Measurements from ENCODE around the gene NPAS2. TPM values are rescaled to one million over a fixed set of nuclear protein-coding genes. Genes with fewer than 3 reads are reported as not detected.
A peak's percentile ranks its signal among the peaks of the same experiment; 100 is the strongest.

Gene NPAS2
- 11.0 and 11.5 TPM in 2 replicates for total RNA-seq

- no peak for DNase-seq (ENCODE audit: low read depth)
- no peak for TF ChIP-seq CTCF (conservative IDR thresholded peaks at IDR 0.05; ENCODE audit: low read depth, low read length)
- peak within 1 kb of the TSS; percentile 69 for H3K4me3 ChIP-seq (ENCODE audit: low read depth, low read length)
Observed at GRCh38 chr2:100819370-100820272, at the start of gene NPAS2. TSS of gene NPAS2 (plus strand) at chr2:100820139. CDS start at chr2:100904755, 84,616 bp downstream.

- TF ChIP-seq CTCF (conservative IDR thresholded peaks at IDR 0.05; ENCODE audit: low read depth, low read length), result no peak
- no peak for DNase-seq (ENCODE audit: low read depth)
- no peak overlapping the region for H3K4me3 ChIP-seq (ENCODE audit: low read depth, low read length)
Observed at GRCh38 chr2:100771125-100771524, 48.8 kb upstream of the NPAS2 start.

- DNase-seq (ENCODE audit: low read depth), result no peak
- H3K4me3 ChIP-seq (ENCODE audit: low read depth, low read length), result no peak overlapping the region
- TF ChIP-seq CTCF (conservative IDR thresholded peaks at IDR 0.05; ENCODE audit: low read depth, low read length), result no peak
Observed at GRCh38 chr2:100773538-100773937, 46.4 kb upstream of the NPAS2 start.

- no peak for DNase-seq (ENCODE audit: low read depth)
- H3K4me3 ChIP-seq (ENCODE audit: low read depth, low read length), result no peak overlapping the region
- TF ChIP-seq CTCF (conservative IDR thresholded peaks at IDR 0.05; ENCODE audit: low read depth, low read length), result no peak
Observed at GRCh38 chr2:100776445-100776844, 43.5 kb upstream of the NPAS2 start.

- no peak for DNase-seq (ENCODE audit: low read depth)
- no peak overlapping the region for H3K4me3 ChIP-seq (ENCODE audit: low read depth, low read length)
- no peak for TF ChIP-seq CTCF (conservative IDR thresholded peaks at IDR 0.05; ENCODE audit: low read depth, low read length)
Observed at GRCh38 chr2:100778637-100779450, 41.1 kb upstream of the NPAS2 start.

GRCh38 chr2:100779908-100780202 is 40.1 kb upstream of the NPAS2 start:
- DNase-seq (ENCODE audit: low read depth), result no peak
- H3K4me3 ChIP-seq (ENCODE audit: low read depth, low read length), result no peak overlapping the region
- TF ChIP-seq CTCF (conservative IDR thresholded peaks at IDR 0.05; ENCODE audit: low read depth, low read length), result no peak
